SJCRH30 (cell line): Measurements from ENCODE around the gene NPAS3. TPM values are rescaled to one million over a fixed set of nuclear protein-coding genes. Genes with fewer than 3 reads are reported as not detected.

ENCODE experiments used
- DNase-seq, 2 experiments: peaks; one replicate each; pipeline ENCODE4 v3.0.0-alpha.2; 2015 to 2020
- H3K27ac ChIP-seq: fragments of 250-450 bp; sonication (Bioruptor Pico); 2 replicates; pipeline ENCODE4 v1.5.1; 2020; ENCODE audit warnings: mild to moderate bottlenecking, moderate library complexity
- H3K27me3 ChIP-seq: fragments of 250-450 bp; sonication (Bioruptor Pico); 2 replicates; pipeline ENCODE4 v1.5.1; 2020; ENCODE audit warnings: mild to moderate bottlenecking, moderate library complexity
- H3K36me3 ChIP-seq: fragments of 250-450 bp; sonication (Bioruptor Pico); 2 replicates; pipeline ENCODE4 v1.5.1; 2020; ENCODE audit warnings: mild to moderate bottlenecking, moderate library complexity
- H3K4me1 ChIP-seq: fragments of 250-450 bp; sonication (Bioruptor Pico); 2 replicates; pipeline ENCODE4 v1.5.1; 2020; ENCODE audit warnings: mild to moderate bottlenecking, moderate library complexity
- H3K4me3 ChIP-seq: fragments of 250-450 bp; sonication (Bioruptor Pico); 2 replicates; pipeline ENCODE4 v1.5.1; 2020; ENCODE audit warnings: mild to moderate bottlenecking, moderate library complexity
- H3K9me3 ChIP-seq: fragments of 250-450 bp; sonication (Bioruptor Pico); replicated peaks from 2 replicates; pipeline ENCODE4 v1.5.1; 2020; ENCODE audit warnings: mild to moderate bottlenecking, moderate library complexity
- total RNA-seq: library from RNA; depleted of rRNA; stranded (reverse); fragments of >200 nt; shearing (Covaris generic); gene quantifications from 2 replicates; pipeline ENCODE4 v1.2.3, GENCODE V29; 2014

The NPAS3 gene
- total RNA-seq, 1 experiment from 2014 or later, result 1.8 TPM

DNA sequence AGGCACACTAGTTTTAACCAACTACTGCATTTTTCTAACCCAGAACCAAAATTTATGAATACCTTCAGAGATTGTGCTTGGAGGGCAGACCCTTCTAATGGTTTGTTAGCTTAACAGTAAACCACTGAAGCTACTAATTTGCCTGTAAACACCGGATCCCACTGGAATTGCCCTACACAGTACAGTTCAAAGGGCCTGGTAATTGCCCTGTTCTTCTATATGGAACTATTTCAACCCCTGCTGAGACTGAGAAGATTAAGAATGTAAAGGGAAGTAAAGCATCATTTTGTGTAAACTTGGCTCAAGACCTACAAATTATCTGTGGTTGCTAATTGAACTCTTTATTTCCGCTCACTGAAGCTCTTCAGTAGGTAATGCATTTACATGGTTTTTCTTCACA lies 468.1 kb downstream of the NPAS3 start:
- Histone ChIP-seq H3K27ac (no peak overlapping the region), H3K36me3 (no peaks in the 10 kb centered on the region), H3K4me3 (no peak overlapping the region), H3K4me1 (no peaks in the 10 kb centered on the region), H3K9me3 (peaks cover 13% of the 10 kb centered on the region), H3K27me3 (no peaks in the 10 kb centered on the region)
- no peak for DNase-seq

DNA sequence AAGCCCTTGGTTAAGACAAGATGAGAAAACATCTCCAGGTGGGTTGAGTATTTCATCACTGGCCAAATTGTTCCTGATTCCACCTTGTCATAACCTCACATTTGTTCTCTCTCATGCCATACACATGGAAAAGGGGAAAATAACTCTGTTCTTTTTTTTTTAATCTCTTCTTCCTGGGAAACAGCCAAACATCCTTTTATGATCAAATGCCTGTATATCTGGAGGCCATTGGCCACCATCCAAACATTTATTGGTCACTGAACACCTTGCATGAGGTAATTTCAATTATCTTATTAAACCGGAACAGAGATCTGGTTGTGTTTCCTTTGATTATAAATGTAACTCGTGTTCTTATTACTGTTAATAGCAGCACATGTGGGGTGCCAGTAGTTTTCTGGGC lies 469.6 kb downstream of the NPAS3 start:
- Histone ChIP-seq H3K9me3 (peaks cover 13% of the 10 kb centered on the region), H3K27ac (no peak overlapping the region), H3K36me3 (no peaks in the 10 kb centered on the region), H3K4me1 (no peaks in the 10 kb centered on the region), H3K4me3 (no peak overlapping the region), H3K27me3 (no peaks in the 10 kb centered on the region)
- DNase-seq, result peak in 1 of 2 experiments; percentile 9

GRCh38 chr14:33412450-33412849 lies 473.8 kb downstream of the NPAS3 start:
- no peaks in the 10 kb centered on the region for H3K4me1 ChIP-seq
- no peaks in the 10 kb centered on the region for H3K36me3 ChIP-seq
- H3K27me3 ChIP-seq, result no peaks in the 10 kb centered on the region
- H3K4me3 ChIP-seq, result no peak overlapping the region
- no peak for DNase-seq
- H3K9me3 ChIP-seq, result no peaks in the 10 kb centered on the region
- H3K27ac ChIP-seq, result no peak overlapping the region

- Histone ChIP-seq H3K4me3 (no peak overlapping the region), H3K4me1 (no peaks in the 10 kb centered on the region), H3K27ac (no peak overlapping the region), H3K9me3 (no peaks in the 10 kb centered on the region), H3K36me3 (no peaks in the 10 kb centered on the region), H3K27me3 (no peaks in the 10 kb centered on the region)
- no peak for DNase-seq
Measured at GRCh38 chr14:33413381-33413780, 474.7 kb downstream of the NPAS3 start.

GRCh38 chr14:33414041-33414440 lies 475.4 kb downstream of the NPAS3 start:
- no peak overlapping the region for H3K4me3 ChIP-seq
- DNase-seq, result no peak
- no peaks in the 10 kb centered on the region for H3K4me1 ChIP-seq
- no peaks in the 10 kb centered on the region for H3K36me3 ChIP-seq
- H3K9me3 ChIP-seq, result no peaks in the 10 kb centered on the region
- no peaks in the 10 kb centered on the region for H3K27me3 ChIP-seq
- H3K27ac ChIP-seq, result no peak overlapping the region

- no peak overlapping the region for H3K4me3 ChIP-seq
- DNase-seq, result no peak
- H3K27ac ChIP-seq, result no peak overlapping the region
- H3K36me3 ChIP-seq, result no peaks in the 10 kb centered on the region
- H3K27me3 ChIP-seq, result no peaks in the 10 kb centered on the region
- H3K4me1 ChIP-seq, result no peaks in the 10 kb centered on the region
- no peaks in the 10 kb centered on the region for H3K9me3 ChIP-seq
Measured at GRCh38 chr14:33420051-33420627, 481.5 kb downstream of the NPAS3 start.

GRCh38 chr14:33430414-33431035 lies 491.8 kb downstream of the NPAS3 start:
- Histone ChIP-seq H3K27ac (no peak overlapping the region), H3K9me3 (0 out of 2 replicates have a peak, but pooled peaks cover 3% of the 10 kb centered on the region), H3K27me3 (no peaks in the 10 kb centered on the region), H3K36me3 (no peaks in the 10 kb centered on the region), H3K4me3 (no peak overlapping the region), H3K4me1 (no peaks in the 10 kb centered on the region)
- no peak for DNase-seq

DNA sequence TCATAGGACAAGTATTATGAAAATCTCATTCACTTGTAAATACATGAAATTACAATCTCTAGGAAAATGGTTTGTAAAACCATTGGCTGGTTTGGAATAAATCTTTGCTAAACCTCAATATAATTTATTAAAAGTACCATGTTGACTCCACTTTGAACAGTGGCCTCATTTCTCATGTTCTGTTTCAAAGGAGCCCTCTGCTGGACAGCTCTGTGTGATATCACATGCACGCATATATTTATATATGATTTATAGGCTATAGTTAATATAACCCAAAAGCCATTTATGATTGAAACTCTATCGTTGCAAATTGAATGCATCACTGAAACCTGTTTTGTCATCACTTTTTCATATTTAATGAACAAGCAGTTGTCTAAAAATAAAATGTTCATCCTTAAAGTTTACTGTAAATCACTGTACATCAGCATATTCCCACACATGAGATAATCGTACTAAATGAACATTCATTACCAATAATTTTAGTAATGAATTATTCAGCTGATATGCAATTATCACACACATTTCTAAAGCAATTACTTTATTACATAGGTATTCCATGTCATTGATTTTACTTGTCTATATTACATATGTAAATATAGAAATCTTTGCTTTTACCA lies 493.8 kb downstream of the NPAS3 start:
- no peaks in the 10 kb centered on the region for H3K27me3 ChIP-seq
- no peaks in the 10 kb centered on the region for H3K4me1 ChIP-seq
- no peaks in the 10 kb centered on the region for H3K36me3 ChIP-seq
- H3K27ac ChIP-seq, result no peak overlapping the region
- peak; percentile 31 to 65 for DNase-seq
- no peak overlapping the region for H3K4me3 ChIP-seq
- H3K9me3 ChIP-seq, result 0 out of 2 replicates have a peak, but pooled peaks cover 3% of the 10 kb centered on the region

DNA sequence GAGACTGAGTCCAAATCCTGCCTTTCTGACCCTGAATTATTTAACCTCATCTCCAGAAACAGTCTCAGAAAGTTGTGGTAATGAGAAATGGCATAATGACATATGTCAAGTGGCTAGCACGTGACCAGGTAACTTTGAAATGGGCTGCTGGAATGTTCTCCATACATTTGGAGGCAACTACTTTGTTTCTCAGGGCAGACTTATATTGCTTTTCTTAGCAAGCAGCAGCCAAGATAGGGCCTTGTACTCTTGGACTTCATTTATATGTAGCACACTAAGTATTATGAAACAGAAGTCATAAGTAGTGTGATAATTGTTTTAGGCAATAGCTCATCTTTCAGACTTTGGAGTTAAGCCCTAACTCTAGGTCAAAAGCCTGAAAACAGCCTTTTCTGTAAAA lies 494.7 kb downstream of the NPAS3 start:
- Histone ChIP-seq H3K4me3 (no peak overlapping the region), H3K27ac (no peak overlapping the region), H3K4me1 (no peaks in the 10 kb centered on the region), H3K9me3 (0 out of 2 replicates have a peak, but pooled peaks cover 3% of the 10 kb centered on the region), H3K27me3 (no peaks in the 10 kb centered on the region), H3K36me3 (no peaks in the 10 kb centered on the region)
- DNase-seq, result no peak

GRCh38 chr14:33435911-33436689 lies 497.4 kb downstream of the NPAS3 start:
- H3K27me3 ChIP-seq, result no peaks in the 10 kb centered on the region
- H3K36me3 ChIP-seq, result no peaks in the 10 kb centered on the region
- no peaks in the 10 kb centered on the region for H3K9me3 ChIP-seq
- no peak overlapping the region for H3K27ac ChIP-seq
- DNase-seq, result no peak
- no peaks in the 10 kb centered on the region for H3K4me1 ChIP-seq
- H3K4me3 ChIP-seq, result no peak overlapping the region

DNA sequence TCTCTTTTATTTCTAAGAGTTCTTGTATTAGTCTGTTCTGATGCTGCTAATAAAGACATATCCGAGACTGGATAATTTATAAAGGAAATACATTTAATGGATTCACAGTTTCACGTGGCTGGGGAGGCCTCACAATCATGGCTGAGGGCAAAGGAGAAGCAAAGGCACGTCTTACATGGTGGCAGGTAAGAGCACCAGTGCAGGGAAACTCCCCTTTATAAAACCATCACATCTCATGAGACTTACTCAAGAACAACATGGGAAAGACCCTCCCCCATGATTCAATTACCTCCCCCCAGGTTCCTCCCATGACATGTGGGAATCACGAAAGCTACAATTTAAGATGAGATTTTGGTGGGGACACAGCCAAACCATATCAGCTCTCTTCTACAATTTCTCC lies 503.0 kb downstream of the NPAS3 start:
- H3K27ac ChIP-seq, result no peak overlapping the region
- no peaks in the 10 kb centered on the region for H3K4me1 ChIP-seq
- H3K9me3 ChIP-seq, result no peaks in the 10 kb centered on the region
- no peak overlapping the region for H3K4me3 ChIP-seq
- no peaks in the 10 kb centered on the region for H3K36me3 ChIP-seq
- H3K27me3 ChIP-seq, result no peaks in the 10 kb centered on the region
- DNase-seq, result no peak

- no peak for DNase-seq
- no peaks in the 10 kb centered on the region for H3K9me3 ChIP-seq
- no peak overlapping the region for H3K27ac ChIP-seq
- H3K4me1 ChIP-seq, result no peaks in the 10 kb centered on the region
- H3K27me3 ChIP-seq, result no peaks in the 10 kb centered on the region
- H3K36me3 ChIP-seq, result no peaks in the 10 kb centered on the region
- H3K4me3 ChIP-seq, result no peak overlapping the region
Measured at GRCh38 chr14:33444136-33444535, 505.5 kb downstream of the NPAS3 start.

GRCh38 chr14:33449268-33449667 lies 510.6 kb downstream of the NPAS3 start:
- peak in 1 of 2 experiments; percentile 12 for DNase-seq
- Histone ChIP-seq H3K4me1 (peaks cover 7% of the 10 kb centered on the region), H3K27me3 (no peaks in the 10 kb centered on the region), H3K4me3 (no peak overlapping the region), H3K9me3 (no peaks in the 10 kb centered on the region), H3K27ac (no peak overlapping the region), H3K36me3 (no peaks in the 10 kb centered on the region)

- no peaks in the 10 kb centered on the region for H3K36me3 ChIP-seq
- H3K4me3 ChIP-seq, result no peak overlapping the region
- H3K27ac ChIP-seq, result no peak overlapping the region
- H3K27me3 ChIP-seq, result no peaks in the 10 kb centered on the region
- H3K4me1 ChIP-seq, result peaks cover 13% of the 10 kb centered on the region
- DNase-seq, result no peak
- H3K9me3 ChIP-seq, result no peaks in the 10 kb centered on the region
Measured at GRCh38 chr14:33449703-33450395, 511.2 kb downstream of the NPAS3 start.

- Histone ChIP-seq H3K4me3 (no peak overlapping the region), H3K9me3 (no peaks in the 10 kb centered on the region), H3K27me3 (no peaks in the 10 kb centered on the region), H3K4me1 (peaks cover 17% of the 10 kb centered on the region), H3K27ac (no peak overlapping the region), H3K36me3 (no peaks in the 10 kb centered on the region)
- DNase-seq, result no peak
Measured at GRCh38 chr14:33450416-33450815, 511.7 kb downstream of the NPAS3 start.
